ENCODE measurements around the gene PCSK6.

The PCSK6 gene

DNA sequence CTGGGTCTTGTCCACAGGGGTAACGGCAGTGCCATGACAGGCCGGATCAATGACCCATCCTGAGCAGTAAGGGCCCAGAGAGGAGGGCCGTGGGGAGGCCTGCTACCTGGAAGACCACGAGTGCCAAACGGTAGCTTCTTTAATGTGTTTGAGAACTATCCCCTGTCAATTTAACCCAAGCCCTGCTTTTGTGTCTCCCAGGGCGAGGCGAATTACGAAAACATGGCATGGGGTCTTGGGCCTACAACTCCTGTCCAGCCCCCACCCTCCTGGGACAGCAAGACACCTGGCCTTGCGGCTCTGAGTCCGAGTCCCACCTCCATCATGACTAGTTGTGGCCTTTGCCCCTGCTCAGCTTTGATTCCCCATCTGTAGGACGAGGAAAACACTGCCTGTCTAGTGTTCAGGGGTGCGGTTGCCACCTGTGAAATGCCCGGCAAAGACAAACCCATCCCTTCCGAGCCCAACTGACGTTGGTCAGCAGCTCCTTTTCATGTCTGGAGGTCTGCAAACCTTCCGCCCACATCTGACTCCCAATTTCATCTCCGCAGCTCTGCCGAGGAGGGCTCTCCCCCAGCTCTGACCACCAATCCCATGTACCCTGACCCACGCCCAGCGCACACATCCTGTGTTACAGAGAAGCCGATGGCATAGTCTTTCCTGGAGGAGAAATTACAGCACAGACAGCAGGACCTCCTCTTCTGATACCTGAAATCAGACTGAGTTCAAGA, 165.5 kb downstream of the PCSK6 start:
- H3K4me1 ChIP-seq (ENCODE audit: insufficient read depth, low read length, poor library complexity, severe bottlenecking), result no peaks in the 10 kb centered on the region
- H3K9ac ChIP-seq (ENCODE audit: low read depth, low read length, poor library complexity, severe bottlenecking), result no peak overlapping the region
- H4K20me1 ChIP-seq (ENCODE audit: insufficient read depth, low read length, poor library complexity, severe bottlenecking), result no peaks in the 10 kb centered on the region
- H2AFZ ChIP-seq (ENCODE audit: low read length), result no peak overlapping the region
- H3K4me2 ChIP-seq (ENCODE audit: low read depth, low read length, poor library complexity, severe bottlenecking), result no peak overlapping the region
- H3K9me3 ChIP-seq (ENCODE audit: insufficient read depth, low read depth, low read length), result no peaks in the 10 kb centered on the region; the same call in 1 of the 2 replicates
- H3K4me3 ChIP-seq (ENCODE audit: low read length, poor library complexity, severe bottlenecking), result no peak overlapping the region
- no peaks in the 10 kb centered on the region for H3K36me3 ChIP-seq (ENCODE audit: insufficient read depth, low read length)
- TF ChIP-seq, protein P1, sequence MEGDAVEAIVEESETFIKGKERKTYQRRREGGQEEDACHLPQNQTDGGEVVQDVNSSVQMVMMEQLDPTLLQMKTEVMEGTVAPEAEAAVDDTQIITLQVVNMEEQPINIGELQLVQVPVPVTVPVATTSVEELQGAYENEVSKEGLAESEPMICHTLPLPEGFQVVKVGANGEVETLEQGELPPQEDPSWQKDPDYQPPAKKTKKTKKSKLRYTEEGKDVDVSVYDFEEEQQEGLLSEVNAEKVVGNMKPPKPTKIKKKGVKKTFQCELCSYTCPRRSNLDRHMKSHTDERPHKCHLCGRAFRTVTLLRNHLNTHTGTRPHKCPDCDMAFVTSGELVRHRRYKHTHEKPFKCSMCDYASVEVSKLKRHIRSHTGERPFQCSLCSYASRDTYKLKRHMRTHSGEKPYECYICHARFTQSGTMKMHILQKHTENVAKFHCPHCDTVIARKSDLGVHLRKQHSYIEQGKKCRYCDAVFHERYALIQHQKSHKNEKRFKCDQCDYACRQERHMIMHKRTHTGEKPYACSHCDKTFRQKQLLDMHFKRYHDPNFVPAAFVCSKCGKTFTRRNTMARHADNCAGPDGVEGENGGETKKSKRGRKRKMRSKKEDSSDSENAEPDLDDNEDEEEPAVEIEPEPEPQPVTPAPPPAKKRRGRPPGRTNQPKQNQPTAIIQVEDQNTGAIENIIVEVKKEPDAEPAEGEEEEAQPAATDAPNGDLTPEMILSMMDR (conservative IDR thresholded peaks at IDR 0.05; ENCODE audit: low read length), result no peak
- no peak for TF ChIP-seq EZH2phosphoT487 (IDR thresholded peaks at IDR 0.05; ENCODE audit: borderline replicate concordance)
- no peaks in the 10 kb centered on the region for H3K9me2 ChIP-seq (replicated peaks; ENCODE audit: low read depth, low read length)
- H3F3A ChIP-seq (ENCODE audit: low read depth), result no peaks in the 10 kb centered on the region
- peaks cover 83% of the 10 kb centered on the region for H3K27me3 ChIP-seq (ENCODE audit: insufficient read depth, low read length, poor library complexity, severe bottlenecking)
- no peaks in the 10 kb centered on the region for H3K79me2 ChIP-seq (ENCODE audit: insufficient read depth, low read length)

DNA sequence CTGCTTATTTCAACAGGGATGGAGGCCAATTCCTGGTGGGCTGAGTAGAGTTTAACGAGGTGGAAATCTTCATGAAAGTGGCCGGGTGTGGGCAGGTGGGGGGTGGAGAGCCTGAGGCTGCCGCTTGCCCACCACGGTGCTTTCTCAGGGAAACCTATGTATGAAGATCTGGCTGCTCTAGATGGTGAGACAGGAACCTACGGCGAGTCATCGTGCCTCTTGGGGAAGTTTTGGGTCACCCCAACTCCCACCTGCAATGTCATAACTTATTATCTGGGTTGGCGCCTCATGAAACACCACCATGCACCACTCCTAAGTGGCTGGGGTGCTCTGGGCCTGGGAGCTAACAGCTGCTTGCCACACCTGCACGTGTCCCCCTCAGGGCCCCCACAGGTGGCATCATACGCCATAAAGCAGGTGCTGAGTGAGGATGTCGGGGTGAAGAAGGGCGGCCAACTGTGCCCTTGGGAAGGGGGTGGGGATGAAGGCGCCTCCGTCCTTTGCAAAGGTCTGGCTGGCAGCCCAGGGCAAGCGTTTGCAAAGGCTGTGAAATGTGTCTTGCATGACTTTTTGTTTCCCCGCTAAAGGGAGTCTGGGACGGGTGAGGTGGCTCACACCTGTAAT, 166.5 kb downstream of the PCSK6 start:
- H3K9me2 ChIP-seq (replicated peaks; ENCODE audit: low read depth, low read length), result no peaks in the 10 kb centered on the region
- H3K4me1 ChIP-seq (ENCODE audit: insufficient read depth, low read length, poor library complexity, severe bottlenecking), result no peaks in the 10 kb centered on the region
- H3K4me2 ChIP-seq (ENCODE audit: low read depth, low read length, poor library complexity, severe bottlenecking), result no peak overlapping the region
- no peak overlapping the region for H3K4me3 ChIP-seq (ENCODE audit: low read length, poor library complexity, severe bottlenecking)
- no peaks in the 10 kb centered on the region for H3F3A ChIP-seq (ENCODE audit: low read depth)
- H3K9ac ChIP-seq (ENCODE audit: low read depth, low read length, poor library complexity, severe bottlenecking), result no peak overlapping the region
- TF ChIP-seq EZH2phosphoT487 (IDR thresholded peaks at IDR 0.05; ENCODE audit: borderline replicate concordance), result no peak
- TF ChIP-seq, protein P1 (conservative IDR thresholded peaks at IDR 0.05; ENCODE audit: low read length), result no peak
- H3K36me3 ChIP-seq (ENCODE audit: insufficient read depth, low read length), result no peaks in the 10 kb centered on the region
- peaks cover 73% of the 10 kb centered on the region for H3K27me3 ChIP-seq (ENCODE audit: insufficient read depth, low read length, poor library complexity, severe bottlenecking)
- H2AFZ ChIP-seq (ENCODE audit: low read length), result no peak overlapping the region
- H4K20me1 ChIP-seq (ENCODE audit: insufficient read depth, low read length, poor library complexity, severe bottlenecking), result no peaks in the 10 kb centered on the region
- no peaks in the 10 kb centered on the region; the same call in 1 of the 2 replicates for H3K9me3 ChIP-seq (ENCODE audit: insufficient read depth, low read depth, low read length)
- no peaks in the 10 kb centered on the region for H3K79me2 ChIP-seq (ENCODE audit: insufficient read depth, low read length)

DNA sequence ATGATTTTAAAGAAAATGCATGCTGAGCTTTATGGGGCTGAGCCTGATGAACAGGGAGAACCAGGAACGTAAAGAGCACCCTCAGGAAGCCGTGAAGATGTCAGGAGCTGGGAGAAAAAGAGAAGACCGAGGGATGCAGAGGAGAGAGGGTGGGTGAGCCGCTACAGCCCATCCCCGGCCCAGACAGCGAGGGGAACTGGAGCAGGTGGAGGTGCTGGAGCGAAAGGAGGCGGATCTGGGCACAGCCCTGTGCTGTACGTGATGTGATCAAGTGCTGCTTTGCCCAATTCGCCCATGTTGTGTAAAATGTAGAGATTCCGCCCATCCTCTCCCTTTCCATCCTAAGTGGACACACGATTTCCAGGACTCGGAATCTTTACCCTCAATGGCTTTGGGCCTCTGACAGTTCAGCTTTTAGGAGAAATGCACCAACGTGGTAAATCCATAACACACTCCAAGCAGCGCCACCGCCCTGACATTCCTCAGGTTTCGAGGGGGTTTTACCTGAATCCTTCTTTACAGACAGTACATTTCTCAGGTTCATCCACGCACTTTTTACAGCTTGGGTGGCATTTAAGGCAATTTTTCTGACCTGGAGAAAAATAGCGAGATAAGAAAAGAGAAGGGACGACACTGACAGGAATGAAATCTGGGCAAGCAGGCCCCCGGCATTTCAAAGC, 167.4 kb downstream of the PCSK6 start:
- no peaks in the 10 kb centered on the region for H3K9me2 ChIP-seq (replicated peaks; ENCODE audit: low read depth, low read length)
- H3F3A ChIP-seq (ENCODE audit: low read depth), result no peaks in the 10 kb centered on the region
- no peak overlapping the region for H2AFZ ChIP-seq (ENCODE audit: low read length)
- H3K9ac ChIP-seq (ENCODE audit: low read depth, low read length, poor library complexity, severe bottlenecking), result no peak overlapping the region
- no peaks in the 10 kb centered on the region for H3K79me2 ChIP-seq (ENCODE audit: insufficient read depth, low read length)
- no peaks in the 10 kb centered on the region; the same call in 1 of the 2 replicates for H3K9me3 ChIP-seq (ENCODE audit: insufficient read depth, low read depth, low read length)
- H3K4me1 ChIP-seq (ENCODE audit: insufficient read depth, low read length, poor library complexity, severe bottlenecking), result no peaks in the 10 kb centered on the region
- peaks cover 65% of the 10 kb centered on the region for H3K27me3 ChIP-seq (ENCODE audit: insufficient read depth, low read length, poor library complexity, severe bottlenecking)
- no peak overlapping the region for H3K4me3 ChIP-seq (ENCODE audit: low read length, poor library complexity, severe bottlenecking)
- no peaks in the 10 kb centered on the region for H3K36me3 ChIP-seq (ENCODE audit: insufficient read depth, low read length)
- TF ChIP-seq, protein P1 (conservative IDR thresholded peaks at IDR 0.05; ENCODE audit: low read length), result no peak
- TF ChIP-seq EZH2phosphoT487 (IDR thresholded peaks at IDR 0.05; ENCODE audit: borderline replicate concordance), result no peak
- H4K20me1 ChIP-seq (ENCODE audit: insufficient read depth, low read length, poor library complexity, severe bottlenecking), result no peaks in the 10 kb centered on the region
- no peak overlapping the region for H3K4me2 ChIP-seq (ENCODE audit: low read depth, low read length, poor library complexity, severe bottlenecking)
